Trophoblast cell (in vitro differentiated cells and primary cell): ENCODE results near the gene DCDC2C.
A peak's percentile ranks its signal among the peaks of the same experiment; 100 is the strongest.

ENCODE experiments used
- DNase-seq, 2 donors: peaks; one replicate each; pipeline ENCODE4 v3.0.0-alpha.2; 2016
- H2AFZ ChIP-seq: 2 replicates; pipeline ENCODE4 v1.6.1; 2013; ENCODE audit warnings: low read length, moderate library complexity, mild to moderate bottlenecking; ENCODE audit not compliant: insufficient read depth, poor library complexity
- H2AK5ac ChIP-seq: 2 replicates; pipeline ENCODE4 v1.6.1; 2013; ENCODE audit warnings: mild to moderate bottlenecking, low read length
- H2BK120ac ChIP-seq: 2 replicates; pipeline ENCODE4 v1.6.1; 2013; ENCODE audit warnings: low read length, mild to moderate bottlenecking, moderate library complexity; ENCODE audit not compliant: insufficient read depth, poor library complexity
- H2BK12ac ChIP-seq: 2 replicates; pipeline ENCODE4 v1.6.1; 2013; ENCODE audit warnings: mild to moderate bottlenecking, low read length, moderate library complexity
- H2BK5ac ChIP-seq: 2 replicates; pipeline ENCODE4 v1.6.1; 2013; ENCODE audit warnings: low read length, low read depth, moderate library complexity, mild to moderate bottlenecking; ENCODE audit not compliant: poor library complexity
- H3K14ac ChIP-seq: 2 replicates; pipeline ENCODE4 v1.6.1; 2013; ENCODE audit warnings: mild to moderate bottlenecking, low read length
- H3K18ac ChIP-seq: 2 replicates; pipeline ENCODE4 v1.6.1; 2013; ENCODE audit warnings: mild to moderate bottlenecking, low read length
- H3K23ac ChIP-seq: 2 replicates; pipeline ENCODE4 v1.6.1; 2013; ENCODE audit warnings: low read length
- H3K27ac ChIP-seq: 2 replicates; pipeline ENCODE4 v1.5.1; 2013; ENCODE audit warnings: low read depth, mild to moderate bottlenecking, inconsistent platforms, low read length, moderate library complexity
- H3K27me3 ChIP-seq: 2 replicates; pipeline ENCODE4 v1.6.1; 2013; ENCODE audit warnings: inconsistent platforms, mild to moderate bottlenecking, low read length, moderate library complexity; ENCODE audit not compliant: insufficient read depth
- H3K36me3 ChIP-seq, 2 experiments: 1 replicate in 1 of 2; 2 replicates in 1 of 2; pipeline ENCODE4 v1.6.1; 2013; ENCODE audit warnings: low read length in 2 of 2, mild to moderate bottlenecking in 2 of 2, moderate library complexity in 1 of 2; ENCODE audit not compliant: insufficient read depth in 2 of 2, control insufficient read depth in 1 of 2
- H3K4ac ChIP-seq: 2 replicates; pipeline ENCODE4 v1.6.1; 2013; ENCODE audit warnings: low read depth, mild to moderate bottlenecking, low read length, moderate library complexity
- H3K4me1 ChIP-seq, 2 experiments: 1 replicate in 1 of 2; 2 replicates in 1 of 2; pipeline ENCODE4 v1.6.1; 2013; ENCODE audit warnings: low read length in 2 of 2, mild to moderate bottlenecking in 2 of 2, moderate library complexity in 1 of 2; ENCODE audit not compliant: insufficient read depth in 2 of 2, control insufficient read depth in 1 of 2
- H3K4me2 ChIP-seq: 2 replicates; pipeline ENCODE4 v1.6.1; 2013; ENCODE audit warnings: inconsistent platforms, mild to moderate bottlenecking, low read length, moderate library complexity
- H3K4me3 ChIP-seq: 2 replicates; pipeline ENCODE4 v1.5.1; 2013; ENCODE audit warnings: mild to moderate bottlenecking, low read depth, low read length, inconsistent platforms
- H3K79me1 ChIP-seq: one replicate; pipeline ENCODE4 v1.6.1; 2013; ENCODE audit warnings: low read length
- H3K79me2 ChIP-seq: 2 replicates; pipeline ENCODE4 v1.6.1; 2013; ENCODE audit warnings: low read length, mild to moderate bottlenecking; ENCODE audit not compliant: control insufficient read depth, insufficient read depth, poor library complexity
- H3K9ac ChIP-seq: 2 replicates; pipeline ENCODE4 v1.6.1; 2013; ENCODE audit warnings: mild to moderate bottlenecking, low read length
- H3K9me3 ChIP-seq: 2 replicates; pipeline ENCODE4 v1.6.1; 2013; ENCODE audit warnings: low read depth, mild to moderate bottlenecking, control low read depth, inconsistent platforms, low read length; ENCODE audit not compliant: insufficient read depth
- H4K12ac ChIP-seq: 2 replicates; pipeline ENCODE4 v1.6.1; 2013; ENCODE audit warnings: low read depth, mild to moderate bottlenecking, low read length, moderate library complexity
- H4K8ac ChIP-seq: 2 replicates; pipeline ENCODE4 v1.6.1; 2013; ENCODE audit warnings: low read depth, mild to moderate bottlenecking, low read length, moderate library complexity
- H4K91ac ChIP-seq: one replicate; pipeline ENCODE4 v1.6.1; 2013; ENCODE audit warnings: low read depth, mild to moderate bottlenecking, low read length, moderate library complexity
- WGBS: extraction: QIAGEN DNeasy Blood & Tissue Kit; methylation state at CpG from one replicate; pipeline ENCODE4 v1.1.7; 2013; ENCODE audit warnings: missing lambda C conversion rate; ENCODE audit not compliant: insufficient read length, insufficient coverage; ENCODE audit errors: extremely low coverage; 5-methylcytosine and 5-hydroxymethylcytosine counted together

The DCDC2C gene

GRCh38 chr2:3823748-3824147, 120.4 kb downstream of the DCDC2C start:
- no CpG with 5 or more reads among the region's 1 CpG for WGBS
- no peak overlapping the region for H3K27ac ChIP-seq
- H3K23ac ChIP-seq, result no peak overlapping the region
- DNase-seq, result no peak
- H4K8ac ChIP-seq, result no peak overlapping the region
- no peaks in the 10 kb centered on the region for H3K36me3 ChIP-seq
- H2BK120ac ChIP-seq, result no peak overlapping the region
- no peak overlapping the region for H2AK5ac ChIP-seq
- H4K91ac ChIP-seq, result no peak overlapping the region
- no peak overlapping the region for H2BK5ac ChIP-seq
- H3K18ac ChIP-seq, result no peak overlapping the region
- H3K9me3 ChIP-seq, result no peaks in the 10 kb centered on the region
- no peaks in the 10 kb centered on the region for H3K27me3 ChIP-seq
- H4K12ac ChIP-seq, result no peak overlapping the region
- no peak overlapping the region for H3K4me3 ChIP-seq
- no peaks in the 10 kb centered on the region for H3K79me2 ChIP-seq
- no peak overlapping the region for H3K4me2 ChIP-seq
- no peak overlapping the region for H3K4ac ChIP-seq
- H3K14ac ChIP-seq, result no peak overlapping the region
- no peak overlapping the region for H2BK12ac ChIP-seq
- no peaks in the 10 kb centered on the region for H3K79me1 ChIP-seq
- no peaks in the 10 kb centered on the region for H3K4me1 ChIP-seq
- H2AFZ ChIP-seq, result no peak overlapping the region
- no peak overlapping the region for H3K9ac ChIP-seq

DNA sequence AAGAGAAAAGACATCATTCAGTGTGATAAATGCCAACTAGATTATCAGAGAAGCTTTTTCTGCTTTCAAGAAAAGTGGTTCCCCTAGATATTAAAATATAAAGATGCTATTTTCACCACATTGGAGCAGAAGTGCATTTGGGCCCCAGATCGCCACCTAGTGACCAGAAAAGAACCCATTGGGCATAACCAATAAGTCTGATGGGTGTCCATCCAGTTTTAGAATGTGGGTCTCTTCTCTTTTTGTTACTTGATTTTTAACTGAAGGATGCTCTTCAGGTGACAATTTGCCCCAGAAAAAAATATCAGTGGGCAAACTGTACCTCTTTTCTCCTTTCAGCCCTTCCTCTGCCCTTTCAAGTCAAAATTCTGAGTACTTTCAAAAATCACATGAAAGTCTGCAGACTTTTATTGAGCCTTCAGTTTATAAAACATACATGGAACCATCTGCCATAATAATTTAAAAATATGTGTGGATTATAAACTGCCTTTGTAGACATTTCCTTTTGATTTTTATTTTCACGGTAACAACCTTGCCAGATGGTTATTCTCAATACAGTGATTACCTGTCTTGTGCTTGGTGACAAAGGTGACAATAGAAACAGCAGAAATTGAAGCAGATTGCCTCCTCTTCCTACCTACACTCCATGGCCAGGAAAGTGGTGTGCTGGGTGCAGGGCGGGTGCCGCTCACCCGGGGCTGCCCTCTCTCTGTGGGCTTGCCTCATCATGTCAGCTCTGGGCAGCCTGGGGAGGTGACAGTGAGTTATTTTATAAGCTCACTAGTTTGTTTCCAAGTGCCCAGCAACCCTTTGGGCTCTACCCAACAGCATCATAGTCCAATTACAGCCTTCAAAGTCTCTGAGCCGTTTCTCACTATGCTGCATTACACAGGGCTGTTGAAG, 124.5 kb downstream of the DCDC2C start:
- peak in 1 of 2 donors; percentile 38 for DNase-seq
- no peak overlapping the region for H3K9ac ChIP-seq
- H4K8ac ChIP-seq, result no peak overlapping the region
- H2BK12ac ChIP-seq, result no peak overlapping the region
- H3K9me3 ChIP-seq, result no peaks in the 10 kb centered on the region
- no peak overlapping the region for H3K18ac ChIP-seq
- no peaks in the 10 kb centered on the region for H3K36me3 ChIP-seq
- H3K4me2 ChIP-seq, result no peak overlapping the region
- H3K4me1 ChIP-seq, result no peaks in the 10 kb centered on the region
- no peaks in the 10 kb centered on the region for H3K27me3 ChIP-seq
- no peak overlapping the region for H3K23ac ChIP-seq
- H3K79me1 ChIP-seq, result no peaks in the 10 kb centered on the region
- no peak overlapping the region for H2AK5ac ChIP-seq
- no peak overlapping the region for H4K12ac ChIP-seq
- no peak overlapping the region for H2BK5ac ChIP-seq
- H3K27ac ChIP-seq, result no peak overlapping the region
- no peak overlapping the region for H2AFZ ChIP-seq
- no peak overlapping the region for H3K4me3 ChIP-seq
- H3K4ac ChIP-seq, result no peak overlapping the region
- H3K79me2 ChIP-seq, result no peaks in the 10 kb centered on the region
- no peak overlapping the region for H4K91ac ChIP-seq
- no peak overlapping the region for H3K14ac ChIP-seq
- no peak overlapping the region for H2BK120ac ChIP-seq
- no CpG with 5 or more reads among the region's 6 CpGs for WGBS

DNA sequence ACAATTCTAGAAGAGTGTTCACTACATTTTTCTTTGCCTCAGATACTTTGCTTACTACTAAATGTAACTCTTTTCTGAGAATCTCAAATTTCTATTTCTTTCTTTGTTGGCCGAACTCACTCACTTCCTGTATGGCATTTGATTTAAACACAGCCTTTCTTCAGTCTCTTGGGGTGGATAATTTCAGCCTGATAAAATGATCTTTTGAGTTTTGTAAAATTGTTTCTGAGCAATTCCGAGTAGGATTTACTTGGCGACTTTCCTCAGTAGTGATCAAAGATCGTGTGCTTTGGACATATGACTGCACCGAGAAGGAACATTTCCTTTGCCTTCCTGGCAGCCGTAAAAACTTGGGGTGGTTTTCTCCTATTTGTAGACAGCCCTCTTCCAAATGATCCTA, 127.4 kb downstream of the DCDC2C start:
- H4K91ac ChIP-seq, result no peak overlapping the region
- H3K23ac ChIP-seq, result no peak overlapping the region
- H2BK5ac ChIP-seq, result no peak overlapping the region
- H2BK120ac ChIP-seq, result no peak overlapping the region
- H3K4me3 ChIP-seq, result no peak overlapping the region
- no peak for DNase-seq
- no peak overlapping the region for H3K9ac ChIP-seq
- no peak overlapping the region for H3K4me2 ChIP-seq
- no peaks in the 10 kb centered on the region for H3K79me2 ChIP-seq
- H3K27ac ChIP-seq, result no peak overlapping the region
- H3K9me3 ChIP-seq, result no peaks in the 10 kb centered on the region
- H3K27me3 ChIP-seq, result no peaks in the 10 kb centered on the region
- no peak overlapping the region for H3K14ac ChIP-seq
- H3K36me3 ChIP-seq, result no peaks in the 10 kb centered on the region
- no peak overlapping the region for H2AK5ac ChIP-seq
- no peak overlapping the region for H4K8ac ChIP-seq
- H2AFZ ChIP-seq, result no peak overlapping the region
- H3K79me1 ChIP-seq, result no peaks in the 10 kb centered on the region
- no CpG with 5 or more reads among the region's 6 CpGs for WGBS
- no peak overlapping the region for H3K4ac ChIP-seq
- no peak overlapping the region for H4K12ac ChIP-seq
- H3K4me1 ChIP-seq, result no peaks in the 10 kb centered on the region
- no peak overlapping the region for H3K18ac ChIP-seq
- no peak overlapping the region for H2BK12ac ChIP-seq

- H2AFZ ChIP-seq, result no peak overlapping the region
- H3K18ac ChIP-seq, result no peak overlapping the region
- H3K4me1 ChIP-seq, result no peaks in the 10 kb centered on the region
- H4K91ac ChIP-seq, result no peak overlapping the region
- no peaks in the 10 kb centered on the region for H3K79me2 ChIP-seq
- no peak overlapping the region for H2BK5ac ChIP-seq
- H2BK12ac ChIP-seq, result no peak overlapping the region
- no peaks in the 10 kb centered on the region for H3K36me3 ChIP-seq
- H4K12ac ChIP-seq, result no peak overlapping the region
- no peak overlapping the region for H3K4me3 ChIP-seq
- WGBS, result no CpG with 5 or more reads among the region's 7 CpGs
- no peak overlapping the region for H3K9ac ChIP-seq
- no peak for DNase-seq
- no peak overlapping the region for H2BK120ac ChIP-seq
- peaks cover 2% of the 10 kb centered on the region for H3K9me3 ChIP-seq
- no peaks in the 10 kb centered on the region for H3K79me1 ChIP-seq
- H3K4me2 ChIP-seq, result no peak overlapping the region
- no peak overlapping the region for H4K8ac ChIP-seq
- no peak overlapping the region for H3K27ac ChIP-seq
- H3K14ac ChIP-seq, result no peak overlapping the region
- no peak overlapping the region for H2AK5ac ChIP-seq
- no peaks in the 10 kb centered on the region for H3K27me3 ChIP-seq
- no peak overlapping the region for H3K23ac ChIP-seq
- H3K4ac ChIP-seq, result no peak overlapping the region
Observed at GRCh38 chr2:3837086-3837485, 133.7 kb downstream of the DCDC2C start.
